A549 (cell line): ENCODE measurements around the gene NAB1. TPM values are rescaled to one million over a fixed set of nuclear protein-coding genes. Genes with fewer than 3 reads are reported as not detected.

Source experiments
- ATAC-seq, 2 experiments: fragments of 200-7000 bp in 1 of 2; fragments of >200 bp in 1 of 2; cut with Nextera tagmentation in 1 of 2; cut with Tn5 transposase in 1 of 2; 3 replicates each; pipeline versions ENCODE4 v1.8.0 to v1.9.1; 2018 to 2020; ENCODE audit warnings: mild to moderate bottlenecking in 1 of 2, moderate library complexity in 1 of 2
- CTCF ChIA-PET: fragments of 300-600 bp; sonication (Branson Sonifier 250); formaldehyde crosslinking; extraction: SDS; loops from one replicate; lab custom pipeline; 2021; ENCODE audit warnings: antibody characterized with exemption, inconsistent platforms; lab: Yijun Ruan, JAX
- POLR2A ChIA-PET: fragments of 350-600 bp; formaldehyde crosslinking; extraction: SDS; loops from one replicate; lab custom pipeline; 2021; ENCODE audit warnings: antibody characterized with exemption, inconsistent platforms; lab: Yijun Ruan, JAX
- DNase-seq, 2 experiments: peaks; one replicate each; pipeline versions ENCODE4 v3.0.0 to v3.0.0-alpha.2; 2011 to 2016; ENCODE audit warnings: low read depth in 1 of 2, low spot score in 1 of 2
- FAIRE-seq: peaks from 2 replicates; lab custom pipeline; 2011; peaks lifted over from hg19 to GRCh38; lab: Jason Lieb, UNC
- H3K27ac ChIP-seq, 2 experiments: fragments of >200 bp; sonication (Bioruptor Twin); formaldehyde crosslinking; 3 replicates each; pipeline ENCODE4 v1.5.1; 2016 to 2017
- H3K4me1 ChIP-seq: fragments of >200 bp; sonication (Bioruptor Twin); formaldehyde crosslinking; 3 replicates; pipeline ENCODE4 v1.6.1; 2016
- H3K4me2 ChIP-seq: fragments of >200 bp; sonication (Bioruptor Twin); formaldehyde crosslinking; 3 replicates; pipeline ENCODE4 v1.6.1; 2016
- H3K4me3 ChIP-seq: fragments of >200 bp; sonication (Bioruptor Twin); formaldehyde crosslinking; 3 replicates; pipeline ENCODE4 v1.5.1; 2016
- H3K9me3 ChIP-seq: fragments of >200 bp; sonication (Bioruptor Twin); formaldehyde crosslinking; 3 replicates; pipeline ENCODE4 v1.6.1; 2016
- CBX8 ChIP-seq: fragments of 200-600 bp; sonication (generic); IDR thresholded peaks from 2 replicates; pipeline ENCODE4 v1.6.1; 2016
- CEBPB ChIP-seq, 2 experiments: fragments of >200 bp in 1 of 2; sonication (Bioruptor Twin) in 1 of 2; formaldehyde crosslinking in 1 of 2; IDR thresholded peaks; 2 replicates each; pipeline ENCODE4 v1.6.1; 2012 to 2016
- EHMT2 ChIP-seq: fragments of 200-600 bp; sonication (generic); IDR thresholded peaks from 2 replicates; pipeline ENCODE4 v1.6.1; 2016; ENCODE audit warnings: antibody characterized with exemption, low read depth, mild to moderate bottlenecking, moderate library complexity
- EP300 ChIP-seq, 2 experiments: fragments of >200 bp; sonication (Bioruptor Twin); formaldehyde crosslinking; IDR thresholded peaks; 2 replicates in 1 of 2; 3 replicates in 1 of 2; pipeline ENCODE4 v1.6.1; 2016 to 2017
- KDM5A ChIP-seq: fragments of 200-600 bp; sonication (generic); IDR thresholded peaks from 2 replicates; pipeline ENCODE4 v1.6.1; 2016; ENCODE audit warnings: antibody characterized with exemption, mild to moderate bottlenecking
- PHF8 ChIP-seq: fragments of 200-600 bp; sonication (generic); IDR thresholded peaks from 2 replicates; pipeline ENCODE4 v1.6.1; 2016; ENCODE audit warnings: low read depth, mild to moderate bottlenecking, antibody characterized with exemption, moderate library complexity, borderline replicate concordance
- RCOR1 ChIP-seq: fragments of 150-350 bp; IDR thresholded peaks from 2 replicates; pipeline ENCODE4 v1.6.1; 2014; ENCODE audit warnings: antibody characterized with exemption, low read length, low read depth
- RNF2 ChIP-seq: fragments of 200-600 bp; sonication (generic); IDR thresholded peaks from 2 replicates; pipeline ENCODE4 v1.6.1; 2016; ENCODE audit warnings: low read depth, mild to moderate bottlenecking, antibody characterized with exemption, moderate library complexity, borderline replicate concordance
- TFCP2L1 ChIP-seq: fragments of 250-450 bp; sonication (Bioruptor Pico); IDR thresholded peaks from 2 replicates; pipeline ENCODE4 v1.5.0; 2021; ENCODE audit warnings: mild to moderate bottlenecking
- ZC3H11A ChIP-seq: fragments of 450-650 bp; IDR thresholded peaks from 2 replicates; pipeline ENCODE4 v1.6.1; 2014; ENCODE audit warnings: antibody characterized with exemption, mild to moderate bottlenecking
- ZFP36 ChIP-seq: fragments of 450-650 bp; IDR thresholded peaks from 2 replicates; pipeline ENCODE4 v1.6.1; 2014; ENCODE audit warnings: borderline replicate concordance; ENCODE audit not compliant: partially characterized antibody
- WGBS: methylation state at CpG from one replicate; pipeline ENCODE4 v1.1.6; 2017; ENCODE audit errors: missing lambda C conversion rate; 5-methylcytosine and 5-hydroxymethylcytosine counted together
- polyA plus RNA-seq, 4 experiments: library from polyadenylated mRNA; depleted of rRNA in 3 of 4; stranded (reverse); fragments of >200 nt; fragmentation: RNase III in 1 of 4; extraction: RNeasy Plus Mini Kit Qiagen cat#74134 plus additional on column Dnase treatment in 1 of 4; gene quantifications; 2 replicates in 3 of 4; 3 replicates in 1 of 4; pipeline ENCODE4 v1.2.3, GENCODE V29; 2011 to 2017
- TF ChIP-seq, protein P1 (sequence below): fragments of 150-350 bp; IDR thresholded peaks from 2 replicates; pipeline ENCODE4 v1.6.1; 2014; ENCODE audit warnings: low read depth, mild to moderate bottlenecking, low read length
- TF ChIP-seq, protein P2 (sequence below): fragments of >200 bp; sonication (Bioruptor Twin); formaldehyde crosslinking; IDR thresholded peaks from 3 replicates; pipeline ENCODE4 v1.6.1; 2016
- TF ChIP-seq, protein P3 (sequence below): fragments of 250-450 bp; sonication (Bioruptor Pico); IDR thresholded peaks from 2 replicates; pipeline ENCODE4 v1.5.0; 2020; ENCODE audit warnings: low read depth, mild to moderate bottlenecking, moderate library complexity

Gene NAB1
- polyA plus RNA-seq, 2 of the 4 experiments (the other 2 are of a cell fraction): 37.6 to 67.3 TPM

DNA sequence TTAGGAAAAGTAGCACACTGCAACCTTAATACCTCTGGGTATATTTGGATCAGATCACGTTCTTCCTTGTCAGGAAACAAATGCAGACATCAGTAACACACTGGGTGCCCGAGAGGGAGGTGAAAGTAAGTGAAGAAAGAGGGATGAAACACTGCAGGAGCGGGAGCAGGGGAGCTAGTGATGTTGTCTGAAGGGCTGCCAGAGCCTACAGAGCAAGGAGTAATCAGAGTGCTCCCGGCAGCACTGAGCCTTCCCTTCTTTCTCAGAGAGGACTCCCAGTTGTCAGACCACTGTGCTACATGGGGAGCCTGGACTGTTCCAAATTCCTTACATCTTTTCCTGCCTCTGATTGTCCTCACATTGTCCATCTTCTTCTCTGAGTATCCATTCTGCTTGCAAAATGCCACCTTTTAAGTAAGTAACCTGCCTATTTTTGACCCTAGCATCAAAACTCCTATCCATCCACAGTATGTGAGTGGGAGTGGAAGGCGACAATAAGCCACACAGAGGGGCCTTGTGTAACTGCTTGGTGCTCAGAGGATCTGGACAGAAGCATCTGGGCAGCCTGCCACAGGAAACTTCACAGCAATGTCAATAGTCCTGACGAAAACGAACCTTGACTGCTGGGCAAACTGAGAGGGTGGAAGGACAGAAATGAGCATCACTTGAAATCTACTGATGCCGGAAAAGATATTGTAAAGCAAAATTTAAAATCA is 10.8 kb upstream of the NAB1 start:
- WGBS: 36% methylated on average over 8 of the region's 8 CpGs
- Histone ChIP-seq H3K4me3 (no peak overlapping the region), H3K4me1 (peaks cover 70% of the 10 kb centered on the region), H3K27ac (peak overlapping the region; percentile 78 to 85)
- no peak for FAIRE-seq
- CTCF ChIA-PET: no interaction called here
- DNase-seq: peak in 1 of 2 experiments; percentile 46
- POLR2A ChIA-PET: interaction anchor here (1.4 kb wide), 1 partner anchor 10 kb away, joined by 3 read pairs; no protein-coding TSS in a partner anchor
- TF ChIP-seq RCOR1 (0 out of 2 replicates have a peak, but pooled peaks have one; percentile 1), EP300 (IDR thresholded peaks at IDR 0.05) (no peak)
- TF ChIP-seq, all 56 proteins: peak for 1
- H3K4me2 ChIP-seq: peak overlapping the region; percentile 58
- ATAC-seq: peak; percentile 42 to 50; a peak in 5 of 6 replicates
- no peaks in the 10 kb centered on the region for H3K9me3 ChIP-seq

DNA sequence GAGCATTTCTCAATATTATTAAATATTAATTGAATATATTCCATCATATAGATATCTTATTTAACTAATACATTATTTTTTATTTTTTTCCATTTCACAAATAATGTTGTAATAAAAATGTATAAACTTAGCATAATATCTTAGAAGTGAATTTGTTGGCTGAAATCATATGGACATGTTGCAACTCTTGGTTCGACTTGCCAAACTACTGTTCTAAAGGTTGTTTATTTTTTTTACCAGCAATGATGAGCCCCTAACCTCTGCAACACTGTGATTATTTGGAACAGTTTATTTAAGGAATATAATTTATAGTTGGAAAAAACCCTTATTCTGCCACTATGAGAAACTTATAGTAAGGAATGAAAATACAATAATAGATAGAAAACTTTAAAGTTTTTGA is 8.8 kb upstream of the NAB1 start:
- CTCF ChIA-PET: no interaction called here
- H3K4me1 ChIP-seq: peaks cover 76% of the 10 kb centered on the region
- no peak overlapping the region for H3K27ac ChIP-seq
- ATAC-seq: no peak
- DNase-seq: no peak
- no peak overlapping the region for H3K4me2 ChIP-seq
- POLR2A ChIA-PET: no interaction called here
- no peak overlapping the region for H3K4me3 ChIP-seq
- 43% methylated on average over 1 of the region's 1 CpG for WGBS
- H3K9me3 ChIP-seq: no peaks in the 10 kb centered on the region
- FAIRE-seq: no peak
- peak; percentile 16 to 36; a peak in 1 of 4 replicates for TF ChIP-seq CEBPB (IDR thresholded peaks at IDR 0.05)
- no peak for TF ChIP-seq ZC3H11A
- TF ChIP-seq, all 56 proteins: peak for 1

DNA sequence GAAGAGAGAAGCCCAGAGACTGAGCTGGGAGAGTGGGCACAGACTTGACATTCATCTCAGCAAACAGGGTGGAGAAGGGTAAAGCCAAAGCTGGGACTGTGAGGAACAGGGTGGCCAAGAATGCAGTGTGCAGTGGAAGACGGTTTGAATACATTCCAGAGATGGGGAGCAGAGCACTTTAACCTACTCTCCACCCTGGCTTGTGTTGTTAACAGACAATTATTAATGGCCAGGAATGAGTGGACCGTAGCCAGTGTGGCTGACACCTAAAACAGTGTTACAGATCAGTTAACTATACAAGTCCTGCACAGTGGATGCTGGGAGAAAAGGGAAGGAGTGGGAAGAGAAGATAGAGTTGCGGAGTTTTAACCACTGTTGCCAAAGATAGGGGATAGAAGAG is 7.4 kb upstream of the NAB1 start:
- Histone ChIP-seq H3K9me3 (no peaks in the 10 kb centered on the region), H3K4me3 (no peak overlapping the region), H3K27ac (peak overlapping the region; percentile 57 to 79), H3K4me1 (peaks cover 83% of the 10 kb centered on the region), H3K4me2 (peak overlapping the region; percentile 64)
- WGBS: 27% methylated on average over 3 of the region's 3 CpGs
- ATAC-seq (peak in 1 of 2 experiments; percentile 54; a peak in 3 of 6 replicates), DNase-seq (peak in 1 of 2 experiments; percentile 23), FAIRE-seq (no peak)
- ChIA-PET POLR2A (no interaction called here), CTCF (no interaction called here)
- TF ChIP-seq KDM5A (no peak), RNF2 (no peak), CBX8 (no peak), TFCP2L1 (CRISPR knock-in tag) (no peak), PHF8 (no peak), ZFP36 (no peak), EHMT2 (no peak)
- TF ChIP-seq, protein P1, sequence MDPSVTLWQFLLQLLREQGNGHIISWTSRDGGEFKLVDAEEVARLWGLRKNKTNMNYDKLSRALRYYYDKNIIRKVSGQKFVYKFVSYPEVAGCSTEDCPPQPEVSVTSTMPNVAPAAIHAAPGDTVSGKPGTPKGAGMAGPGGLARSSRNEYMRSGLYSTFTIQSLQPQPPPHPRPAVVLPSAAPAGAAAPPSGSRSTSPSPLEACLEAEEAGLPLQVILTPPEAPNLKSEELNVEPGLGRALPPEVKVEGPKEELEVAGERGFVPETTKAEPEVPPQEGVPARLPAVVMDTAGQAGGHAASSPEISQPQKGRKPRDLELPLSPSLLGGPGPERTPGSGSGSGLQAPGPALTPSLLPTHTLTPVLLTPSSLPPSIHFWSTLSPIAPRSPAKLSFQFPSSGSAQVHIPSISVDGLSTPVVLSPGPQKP: no peak
- TF ChIP-seq, protein P2, sequence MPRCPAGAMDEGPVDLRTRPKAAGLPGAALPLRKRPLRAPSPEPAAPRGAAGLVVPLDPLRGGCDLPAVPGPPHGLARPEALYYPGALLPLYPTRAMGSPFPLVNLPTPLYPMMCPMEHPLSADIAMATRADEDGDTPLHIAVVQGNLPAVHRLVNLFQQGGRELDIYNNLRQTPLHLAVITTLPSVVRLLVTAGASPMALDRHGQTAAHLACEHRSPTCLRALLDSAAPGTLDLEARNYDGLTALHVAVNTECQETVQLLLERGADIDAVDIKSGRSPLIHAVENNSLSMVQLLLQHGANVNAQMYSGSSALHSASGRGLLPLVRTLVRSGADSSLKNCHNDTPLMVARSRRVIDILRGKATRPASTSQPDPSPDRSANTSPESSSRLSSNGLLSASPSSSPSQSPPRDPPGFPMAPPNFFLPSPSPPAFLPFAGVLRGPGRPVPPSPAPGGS: no peak
- TF ChIP-seq, protein P3, sequence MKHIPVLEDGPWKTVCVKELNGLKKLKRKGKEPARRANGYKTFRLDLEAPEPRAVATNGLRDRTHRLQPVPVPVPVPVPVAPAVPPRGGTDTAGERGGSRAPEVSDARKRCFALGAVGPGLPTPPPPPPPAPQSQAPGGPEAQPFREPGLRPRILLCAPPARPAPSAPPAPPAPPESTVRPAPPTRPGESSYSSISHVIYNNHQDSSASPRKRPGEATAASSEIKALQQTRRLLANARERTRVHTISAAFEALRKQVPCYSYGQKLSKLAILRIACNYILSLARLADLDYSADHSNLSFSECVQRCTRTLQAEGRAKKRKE: no peak
